ENCODE results near the gene PLCD3. TPM values are rescaled to one million over a fixed set of nuclear protein-coding genes. Genes with fewer than 3 reads are reported as not detected.

Gene PLCD3
- total RNA-seq, 1 donor from 2014 or later, result 6.2 TPM

DNA sequence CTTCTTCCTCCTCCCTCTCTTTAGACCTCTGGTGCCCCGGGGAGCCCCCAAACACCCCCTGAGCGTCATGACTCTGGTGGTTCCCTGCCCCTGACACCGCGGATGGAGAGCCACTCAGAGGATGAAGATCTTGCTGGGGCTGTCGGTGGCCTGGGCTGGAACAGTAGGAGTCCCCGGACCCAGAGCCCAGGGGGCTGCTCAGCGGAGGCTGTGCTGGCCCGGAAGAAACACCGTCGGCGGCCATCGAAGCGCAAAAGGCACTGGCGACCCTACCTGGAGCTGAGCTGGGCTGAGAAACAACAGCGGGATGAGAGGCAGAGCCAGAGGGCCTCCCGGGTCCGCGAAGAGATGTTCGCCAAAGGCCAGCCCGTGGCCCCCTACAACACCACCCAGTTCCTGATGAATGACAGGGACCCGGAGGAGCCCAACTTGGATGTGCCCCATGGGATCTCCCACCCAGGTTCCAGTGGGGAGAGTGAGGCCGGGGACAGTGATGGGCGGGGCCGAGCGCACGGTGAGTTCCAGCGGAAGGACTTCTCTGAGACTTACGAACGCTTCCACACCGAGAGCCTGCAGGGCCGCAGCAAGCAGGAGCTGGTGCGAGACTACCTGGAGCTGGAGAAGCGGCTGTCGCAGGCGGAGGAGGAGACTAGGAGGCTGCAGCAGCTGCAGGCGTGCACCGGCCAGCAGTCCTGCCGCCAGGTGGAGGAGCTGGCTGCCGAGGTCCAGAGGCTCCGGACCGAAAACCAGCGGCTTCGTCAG lies 36.9 kb upstream of the PLCD3 start:
- Mint-ChIP-seq H3K9me3 (ENCODE audit: unreplicated experiment) (no peaks in the 10 kb centered on the region), H3K27me3 (ENCODE audit: unreplicated experiment) (no peaks in the 10 kb centered on the region)
- TF ChIP-seq CTCF (IDR thresholded peaks at IDR 0.05; ENCODE audit: partially characterized antibody, unreplicated experiment), result no peak

DNA sequence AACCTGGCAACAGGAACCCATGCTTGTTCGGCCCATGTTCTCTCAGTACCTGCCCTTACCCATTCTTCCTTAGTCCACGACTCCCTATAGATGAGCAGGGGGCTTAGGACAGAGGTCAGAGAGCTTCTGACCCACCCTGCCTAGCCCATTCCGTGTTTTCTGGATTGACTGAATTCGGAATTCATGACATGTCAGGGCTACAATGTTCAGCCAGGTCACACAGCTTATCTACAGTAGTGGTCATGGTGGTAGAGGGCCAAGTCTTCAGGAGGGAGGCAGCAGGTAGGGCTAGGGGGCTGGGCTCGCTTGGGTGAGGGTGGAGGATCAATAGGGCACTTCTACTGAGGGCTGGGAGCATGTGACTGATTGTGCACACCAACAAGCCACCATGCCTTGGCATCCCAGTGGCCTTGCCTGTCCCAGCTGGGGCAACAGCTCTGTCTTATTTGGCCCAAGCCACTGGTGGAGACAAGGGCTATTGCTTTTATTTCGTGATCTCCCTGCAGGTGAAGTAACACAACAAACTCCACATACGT lies 32.5 kb upstream of the PLCD3 start:
- Mint-ChIP-seq H3K27ac (ENCODE audit: unreplicated experiment) (no peak overlapping the region), H3K4me3 (ENCODE audit: unreplicated experiment) (no peak overlapping the region)
- no peak for TF ChIP-seq CTCF (IDR thresholded peaks at IDR 0.05; ENCODE audit: partially characterized antibody, unreplicated experiment)

More for the DNA sequence above, 36.9 kb upstream of the PLCD3 start:
- Mint-ChIP-seq H3K27ac (ENCODE audit: unreplicated experiment) (no peak overlapping the region), H3K4me1 (ENCODE audit: low read depth, unreplicated experiment) (peaks cover 5% of the 10 kb centered on the region), H3K36me3 (ENCODE audit: unreplicated experiment) (no peaks in the 10 kb centered on the region), H3K4me3 (ENCODE audit: unreplicated experiment) (no peak overlapping the region)
- no peak for DNase-seq

DNA sequence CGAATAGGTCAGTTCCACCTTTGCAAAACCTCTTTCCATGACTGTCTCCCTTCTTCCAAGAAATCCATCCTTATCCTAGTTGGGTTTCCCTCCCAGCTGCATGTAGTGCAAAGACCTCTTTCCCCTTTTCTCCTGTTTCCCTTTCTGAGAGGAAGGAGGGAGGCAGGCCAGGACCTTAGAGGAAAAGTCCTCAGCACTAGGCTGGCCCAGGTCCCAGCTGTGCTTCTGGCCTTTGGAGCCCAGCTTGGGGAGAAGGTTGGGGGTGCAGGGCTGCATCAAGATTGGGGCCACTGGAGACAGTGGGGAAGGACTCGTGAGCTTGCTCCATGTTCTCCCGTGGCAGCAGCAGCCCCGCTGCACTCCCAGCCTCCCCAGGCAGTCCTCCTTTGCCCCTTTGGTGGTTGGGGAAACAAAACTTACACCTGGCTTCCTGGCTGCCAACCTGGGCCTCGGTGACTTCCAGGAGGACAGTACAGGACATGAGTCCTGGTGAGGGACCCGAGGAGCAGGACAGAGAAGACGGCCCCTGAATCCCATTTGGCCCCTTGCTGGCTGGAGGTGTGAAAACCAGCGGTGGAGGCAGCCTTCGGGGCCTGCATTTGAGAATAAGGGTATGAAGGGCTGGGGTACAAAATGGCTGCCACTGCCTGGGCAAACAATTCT lies 29.8 kb upstream of the PLCD3 start:
- Mint-ChIP-seq H3K4me1 (ENCODE audit: low read depth, unreplicated experiment) (no peaks in the 10 kb centered on the region), H3K27me3 (ENCODE audit: unreplicated experiment) (peaks cover 4% of the 10 kb centered on the region), H3K36me3 (ENCODE audit: unreplicated experiment) (no peaks in the 10 kb centered on the region), H3K9me3 (ENCODE audit: unreplicated experiment) (peaks cover 3% of the 10 kb centered on the region), H3K27ac (ENCODE audit: unreplicated experiment) (peak overlapping the region; percentile 97), H3K4me3 (ENCODE audit: unreplicated experiment) (peak overlapping the region; percentile 94)
- no peak for TF ChIP-seq CTCF (IDR thresholded peaks at IDR 0.05; ENCODE audit: partially characterized antibody, unreplicated experiment)
- no peak for DNase-seq

More for the DNA sequence above, 32.5 kb upstream of the PLCD3 start:
- peaks cover 3% of the 10 kb centered on the region for H3K9me3 Mint-ChIP-seq (ENCODE audit: unreplicated experiment)
- H3K36me3 Mint-ChIP-seq (ENCODE audit: unreplicated experiment), result no peaks in the 10 kb centered on the region
- H3K4me1 Mint-ChIP-seq (ENCODE audit: low read depth, unreplicated experiment), result no peaks in the 10 kb centered on the region
- DNase-seq, result no peak
- H3K27me3 Mint-ChIP-seq (ENCODE audit: unreplicated experiment), result peaks cover 4% of the 10 kb centered on the region

DNA sequence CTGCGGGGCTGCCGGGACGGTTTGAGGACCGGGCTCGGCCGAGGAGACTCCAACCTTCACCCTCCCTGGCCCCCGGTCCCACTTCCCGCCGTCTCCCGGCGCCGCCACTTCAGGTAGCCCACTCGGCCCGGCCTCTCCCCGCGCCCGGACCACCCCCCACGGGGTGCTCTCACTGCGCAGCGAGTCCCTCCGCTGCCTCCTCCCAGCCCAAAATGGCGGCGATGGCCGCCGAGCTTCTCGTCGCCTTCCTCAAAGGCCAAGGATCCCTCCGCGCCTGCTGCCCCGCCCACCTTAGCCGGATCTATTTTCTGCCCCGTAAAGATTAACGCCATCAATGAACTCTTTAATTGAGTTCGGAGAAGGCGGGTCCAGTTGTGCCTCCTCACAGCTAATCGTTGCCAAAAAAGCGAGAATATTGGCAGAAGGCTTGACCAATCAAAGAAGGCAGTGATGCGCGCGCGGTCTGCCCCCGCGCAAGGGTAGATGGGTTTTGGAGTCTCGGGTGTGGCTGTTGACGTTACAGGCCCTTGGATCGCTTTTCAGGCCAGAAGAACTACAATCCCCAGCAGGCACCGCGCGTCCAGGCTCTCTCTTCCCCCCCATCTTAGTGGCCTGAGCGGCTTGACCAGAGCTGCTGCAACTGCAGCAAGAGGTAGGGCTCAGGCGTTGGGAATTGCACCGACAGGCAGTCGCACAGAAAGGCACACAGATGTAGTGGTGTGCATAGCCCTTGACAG lies 29.1 kb upstream of the PLCD3 start, which contains the start of gene HEXIM2:
HEXIM2 (plus strand) TSS at position 588 of the 737 bp plus-strand sequence. CDS start 919 bp downstream, outside the sequence.
- peak; percentile 97 for DNase-seq
- peak within 1 kb of the TSS; percentile 94 for H3K4me3 Mint-ChIP-seq (ENCODE audit: unreplicated experiment)
- H3K9me3 Mint-ChIP-seq (ENCODE audit: unreplicated experiment), result peaks cover 3% of the 10 kb centered on the region
- H3K4me1 Mint-ChIP-seq (ENCODE audit: low read depth, unreplicated experiment), result no peaks in the 10 kb centered on the region
- H3K27ac Mint-ChIP-seq (ENCODE audit: unreplicated experiment), result peak within 1 kb of the TSS; percentile 97
- H3K27me3 Mint-ChIP-seq (ENCODE audit: unreplicated experiment), result peaks cover 4% of the 10 kb centered on the region
- no peaks in the 10 kb centered on the region for H3K36me3 Mint-ChIP-seq (ENCODE audit: unreplicated experiment)
- TF ChIP-seq CTCF (IDR thresholded peaks at IDR 0.05; ENCODE audit: partially characterized antibody, unreplicated experiment), result no peak

Measured in glutamatergic neuron (in vitro differentiated cells).